ENCODE measurements around the gene PLA2G4E. TPM values are rescaled to one million over a fixed set of nuclear protein-coding genes. Genes with fewer than 3 reads are reported as not detected.

The PLA2G4E gene
- total RNA-seq, 6 donors from 2014 or later, result 0.13 to 5.2 (median 1.1) TPM; not detected in 2

DNA sequence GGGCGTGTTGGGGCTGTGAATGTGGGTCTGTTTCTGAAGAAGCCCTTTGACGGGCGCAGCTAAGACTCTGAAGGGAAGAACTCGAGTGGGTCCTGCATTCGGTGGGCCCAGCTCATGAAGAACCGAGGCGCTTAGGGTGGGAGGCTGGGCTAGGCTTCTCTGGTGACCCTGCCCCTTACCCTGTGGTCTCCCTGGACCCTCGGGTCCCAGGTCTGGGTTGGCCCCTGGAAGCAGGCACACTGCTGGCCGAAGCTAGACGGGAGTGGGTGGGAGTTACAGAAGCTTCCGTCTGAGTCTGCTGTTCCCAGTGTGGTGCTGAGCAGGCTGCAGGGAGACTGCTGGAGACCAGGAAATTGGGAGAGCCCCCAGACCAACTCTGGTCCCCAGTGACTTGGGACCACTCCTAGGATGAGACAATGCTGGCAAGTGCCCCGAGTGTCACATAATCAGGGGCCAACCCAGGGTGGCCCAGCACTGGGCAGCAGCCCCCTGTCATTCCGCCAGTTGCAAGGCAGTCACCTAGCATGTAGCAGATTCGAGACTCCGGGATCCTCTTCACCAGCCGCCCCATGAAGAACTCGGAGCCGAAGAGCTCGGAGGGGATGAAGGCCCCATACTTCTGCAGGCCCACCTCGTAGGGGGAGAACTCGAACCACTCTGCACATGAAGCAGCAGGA, 31.8 kb downstream of the PLA2G4E start:
- H3K36me3 ChIP-seq, result no peaks in the 10 kb centered on the region
- H3K27ac ChIP-seq, result no peak overlapping the region
- H3K27me3 ChIP-seq, result no peaks in the 10 kb centered on the region
- no peaks in the 10 kb centered on the region for H3K9me3 ChIP-seq
- TF ChIP-seq POLR2A (IDR thresholded peaks at IDR 0.05) (no peak), POLR2AphosphoS5 (IDR thresholded peaks at IDR 0.05) (no peak)
- 76 to 89% methylated on average over 12 to 21 of the region's 21 CpGs for WGBS, 2 donors
- H3K4me1 ChIP-seq, result peaks cover 5 to 9% (median 6%) of the 10 kb centered on the region in 4 donors
- H3K4me3 ChIP-seq, result no peak overlapping the region
- no peak for ATAC-seq (ENCODE audit: low FRiP score in 2 of 2)
- no peak for DNase-seq

DNA sequence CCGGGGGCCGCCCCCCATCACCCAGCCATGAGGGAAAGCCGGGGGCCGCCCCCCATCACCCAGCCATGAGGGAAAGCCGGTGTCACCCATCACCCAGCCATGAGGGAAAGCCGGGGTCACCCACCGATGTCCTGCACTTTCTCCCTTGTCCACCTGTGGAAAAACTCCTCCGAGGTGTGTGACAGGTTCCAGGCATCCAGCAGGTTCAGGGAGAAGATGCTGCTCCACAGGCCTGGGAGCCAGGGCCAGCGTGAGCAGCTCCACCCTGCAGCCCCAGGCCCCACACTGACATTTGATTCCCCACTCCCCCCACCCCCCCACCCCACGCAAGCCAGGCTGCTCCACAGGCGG, 32.9 kb downstream of the PLA2G4E start:
- H3K27ac ChIP-seq, result no peak overlapping the region
- no peak for ATAC-seq (ENCODE audit: low FRiP score in 2 of 2)
- peak in 1 of 2 donors; percentile 8 for DNase-seq
- no peaks in the 10 kb centered on the region for H3K9me3 ChIP-seq
- WGBS, 2 donors, result 90 to 100% methylated on average over 1 to 7 of the region's 11 CpGs
- H3K27me3 ChIP-seq, result no peaks in the 10 kb centered on the region
- no peak overlapping the region for H3K4me3 ChIP-seq
- H3K36me3 ChIP-seq, result no peaks in the 10 kb centered on the region
- TF ChIP-seq EP300 (IDR thresholded peaks at IDR 0.05) (no peak), POLR2AphosphoS5 (IDR thresholded peaks at IDR 0.05) (no peak), POLR2A (IDR thresholded peaks at IDR 0.05) (no peak)
- peaks cover 0 to 3% (median 0%) of the 10 kb centered on the region in 4 donors for H3K4me1 ChIP-seq

DNA sequence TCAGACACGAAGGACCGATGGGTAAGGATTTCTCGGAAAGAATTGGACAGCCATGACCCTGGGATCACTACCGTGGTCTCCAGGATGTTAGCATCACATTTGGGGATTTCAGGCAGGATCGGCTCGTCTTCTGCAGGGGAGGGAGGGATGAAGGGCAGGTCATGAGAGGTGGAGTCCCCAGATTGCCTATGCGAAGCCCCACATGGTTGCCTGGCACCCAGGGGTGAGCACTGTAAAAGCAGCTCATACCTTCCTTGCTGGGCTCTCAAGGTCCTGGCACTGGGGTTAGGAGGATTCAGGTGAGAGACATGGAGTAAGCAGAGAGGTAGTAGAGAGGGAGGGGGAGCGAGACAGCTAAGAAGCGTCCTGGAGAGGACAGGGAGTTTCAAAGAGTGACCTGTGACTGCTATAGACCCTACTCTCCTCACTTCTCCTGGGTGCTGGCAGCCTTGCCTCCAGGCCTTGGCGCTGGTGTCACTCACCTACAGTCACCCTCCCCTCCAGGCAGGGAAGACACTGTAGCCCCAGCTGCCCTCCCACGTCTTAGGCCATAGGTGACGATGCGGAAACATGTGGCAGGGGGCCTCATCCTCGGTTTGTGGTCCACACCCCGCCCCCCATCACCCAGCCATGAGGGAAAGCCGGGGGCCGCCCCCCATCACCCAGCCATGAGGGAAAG, 33.5 kb downstream of the PLA2G4E start:
- no peaks in the 10 kb centered on the region for H3K9me3 ChIP-seq
- peaks cover 0 to 3% (median 0%) of the 10 kb centered on the region in 4 donors for H3K4me1 ChIP-seq
- DNase-seq (no peak), ATAC-seq (ENCODE audit: low FRiP score in 2 of 2) (no peak)
- no peaks in the 10 kb centered on the region for H3K27me3 ChIP-seq
- 87% methylated on average over 9 to 17 of the region's 17 CpGs for WGBS, 2 donors
- H3K36me3 ChIP-seq, result no peaks in the 10 kb centered on the region
- no peak overlapping the region for H3K27ac ChIP-seq
- TF ChIP-seq EP300 (IDR thresholded peaks at IDR 0.05), result no peak
- TF ChIP-seq POLR2A (IDR thresholded peaks at IDR 0.05), result no peak
- TF ChIP-seq CTCF (IDR thresholded peaks at IDR 0.05), result no peak
- no peak for TF ChIP-seq POLR2AphosphoS5 (IDR thresholded peaks at IDR 0.05)
- no peak overlapping the region for H3K4me3 ChIP-seq

GRCh38 chr15:41985236-41986160, 35.3 kb downstream of the PLA2G4E start:
- H3K36me3 ChIP-seq, result no peaks in the 10 kb centered on the region
- DNase-seq (peak in 1 of 2 donors; percentile 38), ATAC-seq (ENCODE audit: low FRiP score in 2 of 2) (no peak)
- H3K27me3 ChIP-seq, result no peaks in the 10 kb centered on the region
- peaks cover 0 to 8% (median 4%) of the 10 kb centered on the region in 4 donors for H3K4me1 ChIP-seq
- no peak for TF ChIP-seq POLR2A (IDR thresholded peaks at IDR 0.05)
- no peak for TF ChIP-seq CTCF (IDR thresholded peaks at IDR 0.05)
- no peak for TF ChIP-seq POLR2AphosphoS5 (IDR thresholded peaks at IDR 0.05)
- no peak for TF ChIP-seq EP300 (IDR thresholded peaks at IDR 0.05)
- H3K4me3 ChIP-seq, result no peak overlapping the region
- H3K9me3 ChIP-seq, result no peaks in the 10 kb centered on the region
- WGBS, 2 donors, result 84 to 89% methylated on average over 18 of the region's 19 CpGs
- no peak overlapping the region for H3K27ac ChIP-seq

- no peaks in the 10 kb centered on the region for H3K9me3 ChIP-seq
- no peak for ATAC-seq (ENCODE audit: low FRiP score in 2 of 2)
- no peaks in the 10 kb centered on the region for H3K27me3 ChIP-seq
- peaks cover 0 to 13% (median 7%) of the 10 kb centered on the region in 4 donors for H3K4me1 ChIP-seq
- no peaks in the 10 kb centered on the region for H3K36me3 ChIP-seq
- no peak for DNase-seq
- no peak overlapping the region for H3K4me3 ChIP-seq
- H3K27ac ChIP-seq, result no peak overlapping the region
- 85 to 96% methylated on average over 5 of the region's 5 CpGs for WGBS, 2 donors
- TF ChIP-seq EP300 (IDR thresholded peaks at IDR 0.05) (no peak), POLR2AphosphoS5 (IDR thresholded peaks at IDR 0.05) (no peak), CTCF (IDR thresholded peaks at IDR 0.05) (no peak), POLR2A (IDR thresholded peaks at IDR 0.05) (no peak)
Observed at GRCh38 chr15:41984622-41985021, 36.2 kb downstream of the PLA2G4E start.
